HepG2 (cell line): ENCODE results near the gene MYH7. TPM values are rescaled to one million over a fixed set of nuclear protein-coding genes. Genes with fewer than 3 reads are reported as not detected.

Experiments
- ATF2 ChIP-seq: sonication (generic); formaldehyde crosslinking; IDR thresholded peaks from 2 replicates; pipeline ENCODE4 v1.4.0; 2020; ENCODE audit warnings: missing genetic modification reagents
- CSRNP1 ChIP-seq: sonication (generic); formaldehyde crosslinking; IDR thresholded peaks from 2 replicates; pipeline ENCODE4 v1.8.1; 2023; ENCODE audit warnings: mild to moderate bottlenecking, missing genetic modification reagents
- DZIP1 ChIP-seq: sonication (generic); formaldehyde crosslinking; IDR thresholded peaks from 2 replicates; pipeline ENCODE4 v1.5.0; 2020; ENCODE audit warnings: mild to moderate bottlenecking, missing genetic modification reagents
- GRHL1 ChIP-seq: sonication (generic); formaldehyde crosslinking; conservative IDR thresholded peaks from 2 replicates; pipeline ENCODE4 v1.8.0; 2022; ENCODE audit warnings: missing genetic modification reagents
- ISX ChIP-seq: sonication (generic); formaldehyde crosslinking; conservative IDR thresholded peaks from 2 replicates; pipeline ENCODE4 v1.5.0; 2020; ENCODE audit warnings: missing genetic modification reagents
- JARID2 ChIP-seq: sonication (generic); formaldehyde crosslinking; IDR thresholded peaks from 2 replicates; pipeline ENCODE4 v1.8.1; 2023; ENCODE audit warnings: missing genetic modification reagents, inconsistent platforms; ENCODE audit not compliant: insufficient replicate concordance
- JUN ChIP-seq: sonication (generic); formaldehyde crosslinking; IDR thresholded peaks from 2 replicates; pipeline ENCODE4 v1.4.0; 2020; ENCODE audit warnings: mild to moderate bottlenecking, missing genetic modification reagents
- PAX8 ChIP-seq: sonication (generic); formaldehyde crosslinking; IDR thresholded peaks from 2 replicates; pipeline ENCODE4 v1.8.0; 2022; ENCODE audit warnings: mild to moderate bottlenecking, missing genetic modification reagents, borderline replicate concordance
- ZNF230 ChIP-seq: sonication (generic); formaldehyde crosslinking; IDR thresholded peaks from 2 replicates; pipeline ENCODE4 v1.4.0; 2020; ENCODE audit warnings: mild to moderate bottlenecking, missing genetic modification reagents
- ZNF317 ChIP-seq: sonication (generic); formaldehyde crosslinking; IDR thresholded peaks from 2 replicates; pipeline ENCODE4 v1.5.0; 2020; ENCODE audit warnings: mild to moderate bottlenecking, missing genetic modification reagents
- ZNF44 ChIP-seq: sonication (generic); formaldehyde crosslinking; IDR thresholded peaks from 2 replicates; pipeline ENCODE4 v1.5.1; 2020; ENCODE audit warnings: mild to moderate bottlenecking, missing genetic modification reagents
- ZNF737 ChIP-seq: sonication (generic); formaldehyde crosslinking; IDR thresholded peaks from 2 replicates; pipeline ENCODE4 v1.5.0; 2020; ENCODE audit warnings: missing genetic modification reagents, mild to moderate bottlenecking, borderline replicate concordance
- polyA plus RNA-seq, 8 experiments: library from polyadenylated mRNA; depleted of rRNA in 3 of 8; stranded (reverse) in 7 of 8; unstranded in 1 of 8; fragments of >200 nt; fragmentation: Illumina TruSeq in 4 of 8; extraction: Trizol in 4 of 8; gene quantifications; 2 replicates each; pipeline versions ENCODE4 v1.2.1 to v1.2.3, GENCODE V29; 2011 to 2016; ENCODE audit warnings: low read depth in 4 of 8, missing spikeins in 1 of 8, mixed read lengths in 1 of 8; ENCODE audit not compliant: insufficient read depth in 1 of 8
- total RNA-seq, 5 experiments: library from RNA; depleted of rRNA; stranded (reverse); fragments of >200 nt; fragmentation: Illumina TruSeq; extraction: Trizol; gene quantifications; 2 replicates each; pipeline ENCODE4 v1.2.3, GENCODE V29; 2016; ENCODE audit warnings: low read depth in 1 of 5
- TF ChIP-seq, protein P1 (sequence below): IDR thresholded peaks from 2 replicates; pipeline ENCODE4 v1.6.1; 2016; ENCODE audit warnings: missing compliant biosample characterization, missing genetic modification reagents, borderline replicate concordance
- TF ChIP-seq, protein P2 (sequence below): IDR thresholded peaks from 2 replicates; pipeline ENCODE4 v1.6.1; 2016; ENCODE audit warnings: low read depth, control low read depth

MYH7 gene
- total and polyA plus RNA-seq, 2 of the 13 experiments (the other 11 are each of a cell fraction or from before 2014, with no cell fraction given): 0.04 TPM; not detected in 1

- TF ChIP-seq DZIP1 (CRISPR knock-in tag) (peak; percentile 52; the same call in 1 of the 2 replicates), ATF2 (CRISPR knock-in tag) (no peak), ZNF44 (CRISPR knock-in tag) (no peak), PAX8 (CRISPR knock-in tag) (no peak), JARID2 (CRISPR knock-in tag) (no peak), GRHL1 (no peak), ISX (no peak), ZNF737 (no peak), ZNF317 (no peak), CSRNP1 (CRISPR knock-in tag) (no peak), ZNF230 (CRISPR knock-in tag) (0 out of 2 replicates have a peak, but pooled peaks have one; percentile 21), JUN (CRISPR knock-in tag) (no peak)
- TF ChIP-seq, protein P1, sequence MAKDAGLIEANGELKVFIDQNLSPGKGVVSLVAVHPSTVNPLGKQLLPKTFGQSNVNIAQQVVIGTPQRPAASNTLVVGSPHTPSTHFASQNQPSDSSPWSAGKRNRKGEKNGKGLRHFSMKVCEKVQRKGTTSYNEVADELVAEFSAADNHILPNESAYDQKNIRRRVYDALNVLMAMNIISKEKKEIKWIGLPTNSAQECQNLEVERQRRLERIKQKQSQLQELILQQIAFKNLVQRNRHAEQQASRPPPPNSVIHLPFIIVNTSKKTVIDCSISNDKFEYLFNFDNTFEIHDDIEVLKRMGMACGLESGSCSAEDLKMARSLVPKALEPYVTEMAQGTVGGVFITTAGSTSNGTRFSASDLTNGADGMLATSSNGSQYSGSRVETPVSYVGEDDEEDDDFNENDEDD (CRISPR knock-in tag): no peak
- TF ChIP-seq, protein P2, sequence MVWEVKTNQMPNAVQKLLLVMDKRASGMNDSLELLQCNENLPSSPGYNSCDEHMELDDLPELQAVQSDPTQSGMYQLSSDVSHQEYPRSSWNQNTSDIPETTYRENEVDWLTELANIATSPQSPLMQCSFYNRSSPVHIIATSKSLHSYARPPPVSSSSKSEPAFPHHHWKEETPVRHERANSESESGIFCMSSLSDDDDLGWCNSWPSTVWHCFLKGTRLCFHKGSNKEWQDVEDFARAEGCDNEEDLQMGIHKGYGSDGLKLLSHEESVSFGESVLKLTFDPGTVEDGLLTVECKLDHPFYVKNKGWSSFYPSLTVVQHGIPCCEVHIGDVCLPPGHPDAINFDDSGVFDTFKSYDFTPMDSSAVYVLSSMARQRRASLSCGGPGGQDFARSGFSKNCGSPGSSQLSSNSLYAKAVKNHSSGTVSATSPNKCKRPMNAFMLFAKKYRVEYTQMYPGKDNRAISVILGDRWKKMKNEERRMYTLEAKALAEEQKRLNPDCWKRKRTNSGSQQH (CRISPR knock-in tag): no peak
Measured at GRCh38 chr14:23380197-23380914, 55.1 kb downstream of the MYH7 start (continued).
